GM18868 (cell line): Measurements from ENCODE around the gene MACC1.

Source experiments
- ATAC-seq: cut with Tn5 transposase; IDR thresholded peaks from one replicate; pipeline ENCODE4 v1.9.1; 2021; ENCODE audit warnings: mild to moderate bottlenecking, moderate library complexity; ENCODE audit not compliant: unreplicated experiment

MACC1 gene

GRCh38 chr7:20229646-20230500, 12.7 kb upstream of the MACC1 start:
- no peak for ATAC-seq

GRCh38 chr7:20229081-20229480, 11.9 kb upstream of the MACC1 start:
- ATAC-seq, result no peak

GRCh38 chr7:20228654-20229053, 11.5 kb upstream of the MACC1 start:
- no peak for ATAC-seq

- ATAC-seq, result no peak
Observed at GRCh38 chr7:20227291-20227795, 10.2 kb upstream of the MACC1 start.

GRCh38 chr7:20226860-20227259, 9.7 kb upstream of the MACC1 start:
- no peak for ATAC-seq

GRCh38 chr7:20225384-20225783, 8.2 kb upstream of the MACC1 start:
- no peak for ATAC-seq

- no peak for ATAC-seq
Observed at GRCh38 chr7:20224025-20224424, 6.8 kb upstream of the MACC1 start.

GRCh38 chr7:20223356-20223755, 6.2 kb upstream of the MACC1 start:
- ATAC-seq, result no peak

- no peak for ATAC-seq
Observed at GRCh38 chr7:20222219-20222828, 5.1 kb upstream of the MACC1 start.

- peak; percentile 15 for ATAC-seq
Observed at GRCh38 chr7:20220921-20221547, 3.9 kb upstream of the MACC1 start.

- no peak for ATAC-seq
Observed at GRCh38 chr7:20220293-20220761, 3.1 kb upstream of the MACC1 start.

GRCh38 chr7:20219446-20220292, 2.5 kb upstream of the MACC1 start:
- peak; percentile 71 for ATAC-seq

GRCh38 chr7:20219062-20219445, 1.9 kb upstream of the MACC1 start:
- ATAC-seq, result no peak

GRCh38 chr7:20218279-20218678, 1.1 kb upstream of the MACC1 start:
- no peak for ATAC-seq

GRCh38 chr7:20216406-20217036, 663 bp downstream of the MACC1 start:
- no peak for ATAC-seq

- ATAC-seq, result no peak
Observed at GRCh38 chr7:20214921-20215669, 2.1 kb downstream of the MACC1 start.

GRCh38 chr7:20214132-20214531, 3.1 kb downstream of the MACC1 start:
- ATAC-seq, result no peak

GRCh38 chr7:20213378-20213777, 3.8 kb downstream of the MACC1 start:
- no peak for ATAC-seq

GRCh38 chr7:20211376-20211775, 5.8 kb downstream of the MACC1 start:
- ATAC-seq, result no peak
